ENCODE measurements around the gene TESPA1. TPM values are rescaled to one million over a fixed set of nuclear protein-coding genes. Genes with fewer than 3 reads are reported as not detected.

Gene TESPA1
- polyA plus RNA-seq, 1 of the 3 experiments (the other 2 are of a cell fraction) = not detected

GRCh38 chr12:54981796-54982195 lies 2.8 kb downstream of the TESPA1 start (continued):
- TF ChIP-seq ZBTB33 (IDR thresholded peaks at IDR 0.05; ENCODE audit: borderline replicate concordance, low read depth) = no peak

- Histone ChIP-seq H3K79me2 (ENCODE audit: insufficient read depth) (no peaks in the 10 kb centered on the region), H3K9ac (no peak overlapping the region), H3K36me3 (replicated peaks in 1 of 2; ENCODE audit: control insufficient read depth in 1 of 2, insufficient read depth in 2 of 2, low read length in 1 of 2) (no peaks in the 10 kb centered on the region), H3F3A (replicated peaks; ENCODE audit: insufficient read depth) (no peaks in the 10 kb centered on the region), H3K27me3 (ENCODE audit: insufficient read depth) (peaks cover 4% of the 10 kb centered on the region; the same call in 1 of the 2 replicates), H3K4me2 (no peak overlapping the region), H3K4me3 (ENCODE audit: low read depth in 2 of 2, low read length in 1 of 2) (no peak overlapping the region), H3K4me1 (ENCODE audit: control insufficient read depth in 1 of 2, insufficient read depth in 2 of 2, low read depth in 1 of 2, low read length in 1 of 2) (no peaks in the 10 kb centered on the region), H4K20me1 (ENCODE audit: insufficient read depth) (no peaks in the 10 kb centered on the region), H2AFZ (ENCODE audit: low read depth) (no peak overlapping the region), H3K9me3 (no peaks in the 10 kb centered on the region), H3K27ac (ENCODE audit: low read depth in 2 of 2, low read length in 1 of 2) (no peak overlapping the region), H3K9me2 (no peaks in the 10 kb centered on the region)
- no peak for DNase-seq
- 8% methylated on average over 5 of the region's 5 CpGs for WGBS (ENCODE audit: low lambda C conversion rate)
- TF ChIP-seq RCOR1 (IDR thresholded peaks at IDR 0.05; ENCODE audit: low read length) = no peak
- no peak for TF ChIP-seq TCF12 (IDR thresholded peaks at IDR 0.05)
- no peak for TF ChIP-seq YY1 (IDR thresholded peaks at IDR 0.05; ENCODE audit: low read depth)
- no peak for TF ChIP-seq GABPA (IDR thresholded peaks at IDR 0.05; ENCODE audit: low read depth)
- TF ChIP-seq TAF1 (IDR thresholded peaks at IDR 0.05; ENCODE audit: borderline replicate concordance, low read depth, low read length) = no peak
- TF ChIP-seq RAD21 (IDR thresholded peaks at IDR 0.05; ENCODE audit: low read length) = no peak
- no peak for TF ChIP-seq TEAD4 (IDR thresholded peaks at IDR 0.05; ENCODE audit: borderline replicate concordance, insufficient read depth)
- TF ChIP-seq MXI1 (IDR thresholded peaks at IDR 0.05; ENCODE audit: low read depth, low read length) = no peak
- TF ChIP-seq IRF3 (IDR thresholded peaks at IDR 0.05; ENCODE audit: low read depth, low read length) = no peak
- TF ChIP-seq CHD2 (IDR thresholded peaks at IDR 0.05; ENCODE audit: low read length, partially characterized antibody) = no peak
- no peak for TF ChIP-seq ZBTB33 (IDR thresholded peaks at IDR 0.05; ENCODE audit: borderline replicate concordance, low read depth)
- no peak for TF ChIP-seq MEF2A (IDR thresholded peaks at IDR 0.05; ENCODE audit: borderline replicate concordance, low read depth)
- no peak for TF ChIP-seq SIN3A (IDR thresholded peaks at IDR 0.05; ENCODE audit: borderline replicate concordance, low read depth, low read length)
- no peak for TF ChIP-seq EP300 (IDR thresholded peaks at IDR 0.05; ENCODE audit: borderline replicate concordance in 1 of 2, low read depth in 1 of 2, low read length in 1 of 2)
- TF ChIP-seq FOXM1 (IDR thresholded peaks at IDR 0.05; ENCODE audit: low read depth) = no peak
- TF ChIP-seq EZH2phosphoT487 (IDR thresholded peaks at IDR 0.05; ENCODE audit: borderline replicate concordance, low read depth) = no peak
- CTCF ChIA-PET = interaction anchor here (0.9 to 1.6 kb wide), 2 partner anchors 13 to 232 kb away, joined by 3 to 10 read pairs; no protein-coding TSS in a partner anchor
- POLR2A ChIA-PET = no interaction called here
Observed at GRCh38 chr12:54980341-54980740, 4.2 kb downstream of the TESPA1 start.
